Skeletal muscle satellite cell (primary cell): Measurements from ENCODE around the gene VWF.

ENCODE experiments used
- H3K27me3 ChIP-seq: 2 replicates; pipeline ENCODE4 v1.7.0; 2013; ENCODE audit warnings: low read length; ENCODE audit not compliant: control insufficient read depth, insufficient read depth
- H3K36me3 ChIP-seq: 2 replicates; pipeline ENCODE4 v1.7.0; 2013; ENCODE audit warnings: mild to moderate bottlenecking, control low read depth, low read length; ENCODE audit not compliant: insufficient read depth
- H3K4me1 ChIP-seq: 2 replicates; pipeline ENCODE4 v1.7.0; 2013; ENCODE audit warnings: low read length; ENCODE audit not compliant: control insufficient read depth, insufficient read depth
- H3K4me2 ChIP-seq: 2 replicates; pipeline ENCODE4 v1.7.0; 2013; ENCODE audit warnings: mild to moderate bottlenecking, low read length
- H3K4me3 ChIP-seq: 2 replicates; pipeline ENCODE4 v1.7.0; 2013; ENCODE audit warnings: low read length
- H3K9ac ChIP-seq: 2 replicates; pipeline ENCODE4 v1.7.0; 2013; ENCODE audit warnings: mild to moderate bottlenecking, low read depth, low read length, moderate library complexity
- H3K9me3 ChIP-seq: replicated peaks from 2 replicates; pipeline ENCODE4 v1.7.0; 2013; ENCODE audit warnings: mild to moderate bottlenecking, control low read depth, low read length

Gene VWF

GRCh38 chr12:6073426-6073825, 51.0 kb downstream of the VWF start:
- H3K4me2 ChIP-seq = no peak overlapping the region
- H3K36me3 ChIP-seq = no peaks in the 10 kb centered on the region
- no peak overlapping the region for H3K4me3 ChIP-seq
- H3K9me3 ChIP-seq = no peaks in the 10 kb centered on the region
- H3K9ac ChIP-seq = no peak overlapping the region
- no peaks in the 10 kb centered on the region for H3K27me3 ChIP-seq
- peaks cover 37% of the 10 kb centered on the region for H3K4me1 ChIP-seq

GRCh38 chr12:6072302-6072752, 52.1 kb downstream of the VWF start:
- no peak overlapping the region for H3K9ac ChIP-seq
- no peaks in the 10 kb centered on the region for H3K9me3 ChIP-seq
- no peak overlapping the region for H3K4me3 ChIP-seq
- no peak overlapping the region for H3K4me2 ChIP-seq
- no peaks in the 10 kb centered on the region for H3K36me3 ChIP-seq
- H3K27me3 ChIP-seq = no peaks in the 10 kb centered on the region
- peaks cover 33% of the 10 kb centered on the region for H3K4me1 ChIP-seq

GRCh38 chr12:6071589-6071988, 52.9 kb downstream of the VWF start:
- Histone ChIP-seq H3K4me3 (no peak overlapping the region), H3K9me3 (no peaks in the 10 kb centered on the region), H3K9ac (no peak overlapping the region), H3K27me3 (no peaks in the 10 kb centered on the region), H3K4me2 (no peak overlapping the region), H3K36me3 (no peaks in the 10 kb centered on the region), H3K4me1 (peaks cover 33% of the 10 kb centered on the region)

- Histone ChIP-seq H3K27me3 (no peaks in the 10 kb centered on the region), H3K4me3 (no peak overlapping the region), H3K9me3 (no peaks in the 10 kb centered on the region), H3K9ac (no peak overlapping the region), H3K4me2 (no peak overlapping the region), H3K4me1 (peaks cover 39% of the 10 kb centered on the region), H3K36me3 (no peaks in the 10 kb centered on the region)
These were observed 53.8 kb downstream of the VWF start for GRCh38 chr12:6070472-6071257.

- Histone ChIP-seq H3K4me1 (peaks cover 30% of the 10 kb centered on the region), H3K9me3 (no peaks in the 10 kb centered on the region), H3K9ac (no peak overlapping the region), H3K4me2 (peak overlapping the region; percentile 64), H3K36me3 (no peaks in the 10 kb centered on the region), H3K27me3 (no peaks in the 10 kb centered on the region), H3K4me3 (no peak overlapping the region)
These were observed 54.9 kb downstream of the VWF start for GRCh38 chr12:6069437-6070093.

- Histone ChIP-seq H3K4me1 (peaks cover 26% of the 10 kb centered on the region), H3K4me3 (no peak overlapping the region), H3K4me2 (no peak overlapping the region), H3K27me3 (no peaks in the 10 kb centered on the region), H3K36me3 (no peaks in the 10 kb centered on the region), H3K9me3 (no peaks in the 10 kb centered on the region), H3K9ac (no peak overlapping the region)
These were observed 56.2 kb downstream of the VWF start for GRCh38 chr12:6068227-6068626.

- Histone ChIP-seq H3K9ac (no peak overlapping the region), H3K27me3 (no peaks in the 10 kb centered on the region), H3K4me2 (no peak overlapping the region), H3K9me3 (no peaks in the 10 kb centered on the region), H3K4me1 (peaks cover 26% of the 10 kb centered on the region), H3K36me3 (no peaks in the 10 kb centered on the region), H3K4me3 (no peak overlapping the region)
These were observed 57.1 kb downstream of the VWF start for GRCh38 chr12:6067152-6067916.

GRCh38 chr12:6066651-6067050, 57.8 kb downstream of the VWF start:
- H3K4me2 ChIP-seq = no peak overlapping the region
- no peaks in the 10 kb centered on the region for H3K9me3 ChIP-seq
- no peak overlapping the region for H3K4me3 ChIP-seq
- H3K27me3 ChIP-seq = no peaks in the 10 kb centered on the region
- H3K36me3 ChIP-seq = no peaks in the 10 kb centered on the region
- peaks cover 26% of the 10 kb centered on the region for H3K4me1 ChIP-seq
- no peak overlapping the region for H3K9ac ChIP-seq

GRCh38 chr12:6065863-6066199, 58.6 kb downstream of the VWF start:
- no peak overlapping the region for H3K9ac ChIP-seq
- H3K4me1 ChIP-seq = peaks cover 26% of the 10 kb centered on the region

GRCh38 chr12:6065131-6065862, 59.2 kb downstream of the VWF start:
- Histone ChIP-seq H3K4me1 (peaks cover 24% of the 10 kb centered on the region), H3K27me3 (no peaks in the 10 kb centered on the region), H3K9ac (no peak overlapping the region), H3K9me3 (no peaks in the 10 kb centered on the region), H3K4me3 (no peak overlapping the region), H3K36me3 (no peaks in the 10 kb centered on the region), H3K4me2 (no peak overlapping the region)

More at GRCh38 chr12:6065863-6066199, 58.6 kb downstream of the VWF start:
- H3K27me3 ChIP-seq = no peaks in the 10 kb centered on the region
- H3K36me3 ChIP-seq = no peaks in the 10 kb centered on the region
- no peak overlapping the region for H3K4me3 ChIP-seq
- H3K4me2 ChIP-seq = no peak overlapping the region
- H3K9me3 ChIP-seq = no peaks in the 10 kb centered on the region
